Superior temporal gyrus (tissue), 1 donor: ENCODE measurements around the gene CCL13.
A peak's percentile ranks its signal among the peaks of the same experiment; 100 is the strongest.
"Not testable (repeated sequence)": the region's sequence is repeated elsewhere in the genome, so short reads cannot be mapped to it uniquely, and the experiment has no call there.

ENCODE experiments used
- DNase-seq: peaks from one replicate; pipeline ENCODE4 v3.0.0-alpha.2; 2016; ENCODE audit errors: extremely low spot score

Gene CCL13

DNA sequence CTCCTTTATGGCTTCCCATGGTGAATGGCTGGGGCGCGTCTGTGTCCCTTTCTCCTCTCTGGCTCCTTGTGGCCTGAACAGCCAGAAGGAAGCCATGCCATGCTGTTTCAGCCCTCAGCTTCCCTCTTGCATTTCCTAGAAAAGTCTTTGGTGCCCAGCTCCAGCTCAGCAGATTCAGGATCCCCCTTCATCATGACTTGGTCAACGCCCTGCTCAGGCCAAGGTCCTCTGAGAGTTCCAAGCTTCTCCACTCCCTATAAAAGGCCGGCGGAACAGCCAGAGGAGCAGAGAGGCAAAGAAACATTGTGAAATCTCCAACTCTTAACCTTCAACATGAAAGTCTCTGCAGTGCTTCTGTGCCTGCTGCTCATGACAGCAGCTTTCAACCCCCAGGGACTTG lies at the start of gene CCL13:
CCL13 (plus strand) TSS at position 287 of the 400 bp plus-strand sequence; CDS start at position 334, 47 bp downstream.
- DNase-seq: no peak

DNA sequence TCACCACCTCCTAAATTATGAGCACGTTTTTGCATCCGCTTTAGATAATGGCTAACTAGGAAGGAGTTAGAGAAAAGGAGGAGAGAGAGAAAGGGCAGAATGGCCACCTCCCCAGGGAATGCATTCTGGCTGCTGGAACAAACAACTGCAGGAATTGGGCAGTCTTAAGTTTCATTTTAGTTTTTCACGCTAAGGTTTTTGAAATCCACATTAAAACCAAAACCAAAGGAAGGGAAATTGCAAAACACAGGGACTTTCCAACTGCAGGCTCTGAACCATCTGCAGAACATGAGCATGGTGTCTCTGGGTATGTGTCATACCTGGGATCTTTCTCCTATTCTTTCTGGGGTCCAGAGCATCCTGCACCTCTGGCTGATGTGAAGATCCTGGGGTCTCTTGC lies 49.2 kb upstream of the CCL13 start:
- DNase-seq: no peak

- no peak for DNase-seq
Observed at GRCh38 chr17:34308371-34308770, 47.9 kb upstream of the CCL13 start.

- no peak for DNase-seq
Observed at GRCh38 chr17:34311291-34311690, 45.0 kb upstream of the CCL13 start.

- no peak for DNase-seq
Observed at GRCh38 chr17:34312080-34312479, 44.2 kb upstream of the CCL13 start.

DNA sequence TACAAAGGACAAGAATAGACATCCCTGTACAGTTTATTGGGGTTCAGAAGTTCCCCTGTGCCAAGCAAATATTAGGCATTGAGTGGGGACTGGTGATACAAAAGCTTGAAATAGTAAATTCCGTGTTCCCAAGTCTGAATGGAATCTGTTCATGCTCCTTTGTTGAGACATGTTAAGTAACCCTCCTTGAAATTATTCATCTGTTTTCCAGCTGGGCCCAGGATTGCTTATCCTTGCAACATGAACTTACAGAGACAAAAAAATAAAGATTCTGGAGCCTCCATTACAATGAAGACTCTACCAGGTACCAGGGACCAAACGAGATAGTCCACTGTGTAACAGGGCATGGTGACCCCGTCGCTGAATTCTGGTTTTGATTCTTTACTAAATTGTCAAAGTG lies 43.1 kb upstream of the CCL13 start:
- no peak for DNase-seq

DNA sequence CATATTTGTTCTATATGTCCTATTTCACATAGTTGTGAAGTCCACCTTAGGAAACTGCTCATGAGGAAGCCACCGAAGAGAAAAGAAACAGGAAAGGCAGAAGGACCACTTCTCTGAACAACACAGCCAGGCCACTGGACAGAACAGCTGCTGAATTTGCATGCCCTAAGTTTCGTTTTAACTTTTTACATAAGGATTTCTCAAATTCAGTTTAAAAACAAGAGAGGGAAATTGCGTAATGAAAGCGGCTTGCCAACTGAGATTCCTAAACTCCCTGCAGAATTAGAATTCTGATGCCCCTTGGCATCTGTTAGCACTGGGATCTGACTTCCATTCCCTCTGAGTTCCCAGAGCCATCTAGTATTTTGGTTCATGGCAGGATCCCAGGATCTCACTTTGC lies 42.0 kb upstream of the CCL13 start:
- peak; percentile 10 for DNase-seq

- DNase-seq: no peak
Observed at GRCh38 chr17:34318474-34318873, 37.8 kb upstream of the CCL13 start.

GRCh38 chr17:34319039-34319483 lies 37.2 kb upstream of the CCL13 start, which contains the start of gene CCL8:
Gene CCL8 (plus strand): TSS chr17:34319435. CDS start chr17:34319502, 67 bp downstream.
- DNase-seq: no peak

- DNase-seq: no peak
Observed at GRCh38 chr17:34321964-34322363, 34.3 kb upstream of the CCL13 start.

GRCh38 chr17:34327580-34327979 lies 28.7 kb upstream of the CCL13 start:
- DNase-seq: not testable (repeated sequence)

DNA sequence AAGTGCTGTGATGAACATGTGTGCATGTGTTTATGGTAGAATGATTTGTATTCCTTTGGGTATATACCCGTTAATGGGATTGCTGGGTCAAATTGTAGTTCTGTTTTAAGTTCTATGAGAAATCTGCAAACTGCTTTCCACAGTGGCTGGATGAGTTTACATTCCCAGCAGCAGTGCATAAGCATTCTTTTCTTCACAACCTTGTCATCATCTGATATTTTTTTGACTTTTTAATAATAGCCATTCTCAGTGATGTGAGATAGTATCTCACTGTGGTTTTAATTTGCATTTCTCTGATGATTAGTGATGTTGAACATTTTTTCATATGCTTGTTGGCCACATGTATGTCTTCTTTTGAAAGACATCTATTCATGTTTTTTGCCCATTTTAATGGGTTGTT lies 18.6 kb upstream of the CCL13 start:
- no peak for DNase-seq

DNA sequence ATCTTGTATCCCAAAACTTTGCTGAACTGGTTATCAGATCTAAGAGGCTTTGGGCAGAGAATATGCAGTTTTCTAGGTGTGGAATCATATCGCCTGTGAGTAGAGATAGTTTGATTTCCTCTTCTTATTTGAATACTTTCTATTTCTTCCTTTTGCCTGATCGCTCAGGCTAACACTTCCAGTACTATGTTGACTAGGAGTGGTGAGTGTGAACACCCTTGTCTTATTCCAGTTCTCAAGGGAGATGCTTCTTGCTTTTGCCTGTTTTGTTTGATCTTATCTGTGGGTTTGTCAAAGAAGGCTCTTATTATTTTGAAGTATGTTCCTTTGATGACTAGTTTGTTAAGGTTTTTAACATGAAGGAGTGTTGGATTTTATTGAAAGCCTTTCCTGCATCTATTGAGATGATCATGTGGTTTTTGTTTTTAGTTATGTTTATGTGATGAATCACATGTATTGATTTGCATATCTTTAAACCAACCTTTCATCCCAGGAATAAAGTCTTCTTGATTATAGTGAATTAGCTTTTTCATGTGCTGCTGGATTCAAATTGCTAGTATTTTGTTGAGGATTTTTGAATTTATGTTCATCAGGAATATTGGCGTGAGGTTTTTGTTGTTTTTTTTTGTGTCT lies 17.0 kb upstream of the CCL13 start:
- no peak for DNase-seq

GRCh38 chr17:34341916-34342315 lies 14.4 kb upstream of the CCL13 start:
- no peak for DNase-seq

DNA sequence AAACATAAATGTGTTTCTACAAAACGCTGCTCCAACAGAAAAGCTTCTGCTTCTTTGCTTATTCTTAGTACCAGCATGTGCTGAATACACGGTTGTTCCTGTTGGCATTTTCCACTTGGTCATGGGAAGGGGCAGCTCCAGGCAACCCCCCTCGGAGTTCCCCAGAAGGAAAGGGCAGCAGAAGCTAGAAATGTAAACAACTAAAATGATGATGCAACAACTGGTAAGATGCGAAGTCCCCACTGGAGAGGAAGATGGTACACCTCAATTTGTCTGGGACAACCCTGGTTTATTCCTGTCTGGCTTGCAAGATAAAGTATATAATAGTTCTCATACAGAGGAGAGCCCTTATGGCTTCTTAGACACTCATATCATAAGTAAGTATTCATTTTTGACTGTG lies 9.2 kb upstream of the CCL13 start:
- DNase-seq: no peak

DNA sequence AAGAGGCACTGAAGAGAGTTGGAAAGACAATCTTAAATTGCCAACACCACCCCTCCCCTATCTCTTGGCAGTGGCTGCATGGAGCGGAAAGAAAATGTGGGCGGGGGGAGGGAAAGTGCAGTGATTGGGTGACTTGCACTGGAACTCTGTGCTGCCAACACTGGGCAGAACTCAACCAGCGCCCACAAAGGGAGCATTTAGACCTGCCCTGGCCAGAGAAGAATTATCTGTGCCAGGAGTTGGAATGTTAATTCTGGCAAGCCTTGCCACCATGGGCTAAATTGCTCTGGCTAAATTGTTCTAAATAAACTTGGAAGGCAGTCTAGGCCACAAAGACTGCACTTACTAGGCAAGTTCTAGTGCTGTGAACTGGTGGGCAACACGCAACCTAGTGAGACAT lies 6.5 kb upstream of the CCL13 start:
- DNase-seq: no peak

- no peak for DNase-seq
Observed at GRCh38 chr17:34351096-34351495, 5.2 kb upstream of the CCL13 start.

- DNase-seq: no peak
Observed at GRCh38 chr17:34352191-34352590, 4.1 kb upstream of the CCL13 start.

- DNase-seq: no peak
Observed at GRCh38 chr17:34354637-34355036, 1.6 kb upstream of the CCL13 start.

DNA sequence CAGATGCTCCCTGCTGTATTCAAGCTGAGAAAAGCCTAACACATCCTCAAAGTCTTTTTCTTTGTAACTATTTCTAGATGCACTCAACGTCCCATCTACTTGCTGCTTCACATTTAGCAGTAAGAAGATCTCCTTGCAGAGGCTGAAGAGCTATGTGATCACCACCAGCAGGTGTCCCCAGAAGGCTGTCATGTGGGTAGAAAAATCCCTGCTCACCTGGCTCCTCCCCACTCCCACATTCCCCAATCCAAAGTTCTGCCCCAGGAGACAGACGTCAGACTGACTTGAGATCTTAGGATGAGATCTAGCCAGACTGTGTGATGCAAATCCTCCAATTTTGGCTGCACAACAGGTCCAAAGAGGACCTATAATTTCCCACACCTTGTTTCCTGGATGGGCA lies 1.1 kb downstream of the CCL13 start:
- DNase-seq: no peak

DNA sequence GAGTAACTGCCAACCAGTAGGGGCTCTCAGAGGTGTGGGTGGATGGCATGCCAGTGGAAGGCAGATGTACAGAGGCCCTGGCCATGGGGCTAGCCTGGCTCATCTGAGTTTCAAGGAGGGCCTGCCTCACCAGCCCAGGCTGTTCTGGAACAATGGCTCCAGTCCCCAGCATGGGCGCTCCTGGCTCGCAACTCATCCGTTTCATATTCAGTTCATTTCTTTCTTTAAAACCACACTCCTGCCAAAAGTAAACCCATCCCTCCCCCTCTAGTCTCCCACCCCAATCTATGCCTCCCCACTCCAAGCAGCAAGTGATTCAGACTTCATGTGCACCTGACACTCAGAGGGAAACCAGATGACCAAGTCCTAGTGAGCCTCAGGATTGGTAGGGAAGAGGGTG lies 2.4 kb downstream of the CCL13 start:
- DNase-seq: no peak

DNA sequence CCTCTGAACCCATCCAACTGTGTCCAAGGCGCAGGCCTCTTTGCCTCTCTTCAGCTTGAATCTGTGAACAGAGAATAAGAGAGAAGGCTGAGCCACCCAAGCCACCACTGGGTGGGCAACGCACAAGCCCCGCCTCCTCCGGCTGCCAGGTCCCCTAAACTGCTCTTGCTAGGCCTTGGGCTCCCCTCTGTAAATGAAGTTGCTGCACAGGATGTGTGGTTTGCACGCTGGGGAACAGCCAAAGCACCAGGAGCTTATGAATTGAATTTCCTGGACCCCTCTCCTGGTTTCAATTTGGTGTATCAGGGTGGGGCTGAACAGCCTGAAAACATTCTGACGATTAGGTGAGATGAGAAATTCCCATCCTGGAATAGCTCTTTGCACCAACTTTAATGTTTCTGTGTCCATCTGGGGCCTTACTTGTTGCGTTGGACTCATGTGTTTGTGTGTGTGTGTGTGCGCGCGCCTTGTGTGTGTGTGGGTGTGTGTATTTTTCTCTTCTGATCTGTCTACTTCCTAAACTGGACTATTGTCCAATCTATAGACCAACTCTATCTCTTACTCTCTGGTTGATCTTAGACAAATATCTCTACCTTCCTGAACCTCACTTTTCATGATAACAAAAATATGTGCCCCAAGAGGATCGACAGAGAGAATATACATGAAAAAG lies 4.5 kb downstream of the CCL13 start:
- no peak for DNase-seq

GRCh38 chr17:34361478-34362061 lies 5.3 kb downstream of the CCL13 start:
- peak; percentile 84 for DNase-seq
